Activated CD4-positive, alpha-beta T cell treated with anti-CD3 and anti-CD28 coated beads for 1 hour (primary cell): ENCODE data around the gene STOX1.
"Not testable (repeated sequence)": the region's sequence is repeated elsewhere in the genome, so short reads cannot be mapped to it uniquely, and the experiment has no call there.

Source experiments
- DNase-seq: peaks from one replicate; pipeline ENCODE4 v3.0.0-alpha.2; 2020

Gene STOX1

DNA sequence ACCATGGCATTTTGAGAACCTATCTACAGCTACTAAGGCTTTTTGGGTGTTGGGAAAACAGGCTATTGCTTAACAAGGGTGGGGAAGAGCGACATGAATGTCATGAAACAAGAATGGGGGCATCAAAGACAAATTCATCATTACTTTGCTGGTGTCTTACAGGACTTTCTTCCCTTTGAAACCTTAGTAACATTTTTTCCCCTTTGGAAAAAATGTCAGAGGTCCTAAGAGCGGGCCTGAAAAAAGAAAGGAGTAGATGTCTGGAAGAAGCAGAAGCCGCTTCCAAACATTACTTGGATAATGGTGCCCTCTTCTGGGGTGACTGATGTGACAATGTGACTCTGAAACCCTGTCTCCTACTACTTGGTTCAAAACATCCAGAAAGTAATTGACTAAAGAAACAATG lies 70.0 kb downstream of the STOX1 start:
- no peak for DNase-seq

GRCh38 chr10:68899186-68899745 lies 71.9 kb downstream of the STOX1 start:
- DNase-seq: no peak

GRCh38 chr10:68900427-68901104 lies 73.2 kb downstream of the STOX1 start:
- DNase-seq: no peak

DNA sequence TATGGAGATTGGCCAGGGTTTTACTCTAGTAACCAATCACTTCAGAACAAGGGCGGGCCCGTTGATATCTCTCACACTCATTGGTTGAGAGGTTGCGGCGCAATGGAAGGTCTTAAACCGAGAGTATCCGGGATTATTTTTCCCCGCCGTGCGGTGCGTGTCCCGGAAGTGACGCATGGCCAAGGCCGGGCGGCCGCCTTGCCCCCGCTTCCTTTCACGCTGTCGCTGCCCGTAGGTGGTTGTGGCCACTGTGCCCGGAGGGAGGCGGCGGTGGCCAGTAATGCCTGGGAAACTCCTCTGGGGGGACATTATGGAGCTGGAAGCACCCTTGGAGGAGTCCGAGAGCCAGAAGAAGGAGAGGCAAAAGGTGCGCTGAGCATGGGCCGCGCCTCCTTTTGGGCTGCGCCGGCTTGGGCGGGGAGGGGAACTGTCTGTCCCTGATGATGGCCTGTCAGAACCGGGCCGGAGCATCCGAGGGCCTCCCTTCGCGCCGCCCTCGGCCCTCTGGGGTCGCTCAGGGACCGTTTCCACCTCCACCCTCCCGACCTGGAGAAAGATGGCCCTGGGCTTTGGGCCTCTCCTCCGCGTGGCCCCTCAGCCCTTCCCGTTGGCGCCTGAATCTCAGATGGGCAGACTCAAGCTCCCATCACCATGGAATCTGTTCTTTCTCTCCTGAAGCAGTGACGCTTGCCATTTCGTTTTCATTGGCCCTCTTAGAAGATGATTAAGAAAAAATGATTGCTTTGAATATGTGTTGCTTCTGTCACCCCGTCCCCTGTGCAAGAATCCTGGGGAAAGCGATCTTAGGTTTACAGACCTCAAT lies 74.0 kb downstream of the STOX1 start, which contains the start of gene DDX50:
TSS of gene DDX50 (plus strand) at position 211 of the 823 bp plus-strand sequence. CDS start at position 281, 70 bp downstream.
- DNase-seq: peak; percentile 93

DNA sequence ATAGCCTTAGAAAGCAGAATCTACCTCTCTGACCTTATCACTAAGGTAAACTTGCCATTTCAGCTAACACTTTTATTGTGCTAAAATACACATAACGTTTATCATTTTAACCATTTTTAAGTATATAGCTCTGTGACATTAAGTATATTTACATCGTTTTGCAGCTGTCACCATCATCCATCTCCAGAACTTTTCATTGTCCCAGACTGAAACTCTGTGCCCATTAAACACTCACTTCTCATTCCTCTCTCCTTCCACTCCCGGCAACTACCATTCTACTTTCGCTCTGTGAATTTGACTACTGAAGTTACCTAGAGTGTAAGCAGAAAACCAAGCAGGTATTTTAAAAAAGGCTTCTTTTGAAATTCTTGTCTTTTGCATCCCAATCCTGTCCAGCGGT lies 75.1 kb downstream of the STOX1 start:
- no peak for DNase-seq

DNA sequence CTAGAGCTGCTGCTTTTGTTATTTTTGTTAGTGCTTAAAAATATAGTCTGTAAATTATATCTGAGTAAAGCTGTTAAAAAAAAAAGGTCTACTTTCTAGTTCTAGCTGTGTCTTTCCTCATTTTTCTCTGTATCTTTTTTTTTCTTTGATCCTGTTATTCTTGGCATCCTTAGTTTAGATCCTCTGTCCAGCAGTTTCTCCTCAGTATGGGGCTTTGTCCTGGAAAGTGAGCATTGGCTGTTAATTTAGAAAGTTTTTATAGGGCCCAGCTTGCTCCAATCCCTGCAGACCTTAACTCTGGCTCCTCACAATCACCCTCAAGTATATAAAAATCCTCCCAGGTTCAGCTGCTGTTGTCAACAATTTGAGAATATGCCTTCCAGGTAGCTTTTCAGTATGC lies 97.3 kb downstream of the STOX1 start:
- no peak for DNase-seq

DNA sequence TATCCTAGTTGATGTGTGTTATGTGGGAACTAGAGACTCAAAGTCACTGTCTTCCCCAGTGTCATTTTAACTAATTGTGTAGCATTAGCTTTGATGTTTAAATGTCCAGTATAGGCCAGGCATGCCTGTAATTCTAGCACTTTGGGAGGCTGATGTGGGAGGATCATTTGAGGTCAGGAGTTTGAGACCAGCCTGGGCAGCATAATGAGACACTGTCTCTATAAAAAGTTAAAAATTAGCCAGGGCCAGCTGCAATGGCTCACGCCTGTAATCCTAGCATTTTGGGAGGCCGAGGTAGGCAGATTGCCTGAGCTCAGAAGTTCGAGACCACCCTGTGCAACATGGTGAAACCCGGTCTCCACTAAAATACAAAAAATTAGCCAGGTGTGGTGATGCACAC lies 98.2 kb downstream of the STOX1 start:
- no peak for DNase-seq

- DNase-seq: not testable (repeated sequence)
Measured at GRCh38 chr10:68929157-68929556, 101.8 kb downstream of the STOX1 start.

DNA sequence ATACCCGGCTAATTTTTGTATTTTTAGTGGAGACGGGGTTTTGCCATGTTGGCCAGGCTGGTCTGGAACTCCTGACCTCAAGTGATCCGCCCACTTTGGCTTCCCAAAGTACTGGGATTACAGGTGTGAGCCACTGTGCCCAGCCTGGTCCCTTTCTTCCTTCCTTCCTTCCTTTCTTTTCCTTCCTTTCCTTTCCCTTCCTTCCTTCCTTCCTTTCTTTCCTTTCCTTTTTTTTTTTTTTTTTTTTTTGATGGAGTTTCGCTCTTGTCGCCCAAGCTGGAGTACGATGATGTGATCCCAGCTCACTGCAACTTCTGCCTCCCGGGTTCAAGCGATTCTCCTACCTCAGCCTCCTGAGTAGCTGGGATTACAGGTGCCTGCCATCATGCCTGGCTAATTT lies 102.6 kb downstream of the STOX1 start:
- DNase-seq: not testable (repeated sequence)

GRCh38 chr10:68932860-68933259 lies 105.5 kb downstream of the STOX1 start:
- DNase-seq: not testable (repeated sequence)

DNA sequence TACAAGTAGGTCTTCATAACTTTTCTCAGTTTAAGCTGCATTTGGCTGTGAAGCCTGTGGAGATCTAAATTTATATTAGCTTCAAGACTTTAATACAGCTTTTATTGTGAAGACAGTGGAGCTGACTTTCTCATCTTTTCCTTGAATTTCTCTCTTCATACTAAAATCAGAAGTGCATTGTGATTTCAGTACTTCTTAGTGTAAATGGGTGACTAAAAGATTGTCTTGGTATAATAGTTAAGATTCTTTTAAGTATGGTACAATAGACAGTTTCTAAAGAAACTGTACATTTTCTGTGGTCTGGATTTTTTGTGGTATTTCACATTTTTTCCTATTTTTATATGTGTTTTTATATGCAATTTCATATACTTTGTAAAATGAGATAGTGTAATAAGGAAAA lies 107.7 kb downstream of the STOX1 start:
- DNase-seq: no peak

- DNase-seq: no peak
Measured at GRCh38 chr10:68938117-68938516, 110.8 kb downstream of the STOX1 start.

GRCh38 chr10:68938884-68939283 lies 111.6 kb downstream of the STOX1 start:
- no peak for DNase-seq

GRCh38 chr10:68940917-68941316 lies 113.6 kb downstream of the STOX1 start:
- DNase-seq: not testable (repeated sequence)
